Ovary (tissue), 9 donors: ENCODE results near the gene PIEZO1. TPM values are rescaled to one million over a fixed set of nuclear protein-coding genes. Genes with fewer than 3 reads are reported as not detected.
"Not testable (repeated sequence)": the region's sequence is repeated elsewhere in the genome, so short reads cannot be mapped to it uniquely, and the experiment has no call there.

Experiments used
- DNase-seq, 5 donors: peaks; one replicate each; pipeline ENCODE4 v3.0.0-alpha.2; 2019 to 2020
- H3K27ac ChIP-seq, 2 donors: fragments of 200-600 bp; one replicate each; pipeline versions ENCODE4 v1.5.1 to v1.8.0; 2019 to 2022
- H3K27me3 ChIP-seq: fragments of 200-600 bp; one replicate; pipeline ENCODE4 v1.8.0; 2022
- H3K36me3 ChIP-seq: fragments of 200-600 bp; sonication (generic); one replicate; pipeline ENCODE4 v1.5.1; 2019
- H3K4me1 ChIP-seq: one replicate; pipeline ENCODE4 v1.8.1; 2013; ENCODE audit warnings: mild to moderate bottlenecking, moderate library complexity; ENCODE audit not compliant: insufficient read depth
- H3K4me3 ChIP-seq: fragments of 200-600 bp; sonication (generic); one replicate; pipeline ENCODE4 v1.5.1; 2017
- H3K9me3 ChIP-seq, 2 donors: fragments of 200-600 bp in 1 of 2; sonication (generic) in 1 of 2; one replicate each; pipeline versions ENCODE4 v1.5.1 to v1.8.1; 2013 to 2019; ENCODE audit warnings: mild to moderate bottlenecking in 1 of 2, moderate library complexity in 1 of 2
- EP300 ChIP-seq: sonication (generic); formaldehyde crosslinking; IDR thresholded peaks from one replicate; pipeline ENCODE4 v1.6.1; 2017; ENCODE audit warnings: antibody characterized with exemption
- POLR2A ChIP-seq: fragments of 450-650 bp; IDR thresholded peaks from one replicate; pipeline ENCODE4 v1.6.1; 2017; ENCODE audit warnings: antibody characterized with exemption, mild to moderate bottlenecking, moderate library complexity
- WGBS, 3 donors: extraction: QIAGEN DNeasy Blood & Tissue Kit in 1 of 3; methylation state at CpG; one replicate each; pipeline versions ENCODE4 v1.1.5 to v1.1.7; 2013 to 2017; 5-methylcytosine and 5-hydroxymethylcytosine counted together
- intact Hi-C, 4 donors: fragments of 100-400 bp; cut with DNase I; formaldehyde crosslinking; loops; one replicate each; pipeline versions ENCODE4 v1.11.0 to v1.15.1; 2022 to 2023
- polyA plus RNA-seq, 2 donors: library from polyadenylated mRNA; stranded (reverse); fragments of 200-250 nt in 1 of 2; fragments of 350-450 nt in 1 of 2; fragmentation: Illumina TruSeq in 1 of 2; extraction: RNeasy Lipid Tissue Mini Kit (QIAGEN cat#74804) in 1 of 2; gene quantifications; one replicate each; pipeline ENCODE4 v1.2.3, GENCODE V29; 2013 to 2014
- total RNA-seq, 7 donors: library from RNA; depleted of rRNA in 2 of 7; stranded (reverse); fragments of >200 nt in 2 of 7; fragmentation: NEBNext Ultra II Directional in 3 of 7; extraction: Animal tissue kit (Norgen Biotek cat#: 25700) in 3 of 7; gene quantifications; one replicate each; pipeline versions ENCODE4 v1.1.0 to v1.2.4, GENCODE V29; 2016 to 2023
- TF ChIP-seq, protein P1 (sequence below), 3 donors: fragments of 450-650 bp in 2 of 3; fragments of 200-600 bp in 1 of 3; IDR thresholded peaks; one replicate each; pipeline versions ENCODE4 v1.5.1 to v1.8.0; 2016 to 2022; ENCODE audit warnings: antibody characterized with exemption in 3 of 3, mild to moderate bottlenecking in 1 of 3
- donor health status: DM: no; HTN: no; CAD: no; lungs with moderate emphysema.
- donor health status: DM: no; HTN: no; CAD: no.
- donor health status: Bipolar disorder and iron deficiency.
- donor health status: DM: yes; HTN: yes; CAD: no.
- donor health status: DM: no; HTN: no; CAD: no.
- donor health status: DM: yes; HTN: yes; CAD: no.

The PIEZO1 gene
- total and polyA plus RNA-seq, 9 donors = 13.0 to 93.5 (median 49.1) TPM

DNA sequence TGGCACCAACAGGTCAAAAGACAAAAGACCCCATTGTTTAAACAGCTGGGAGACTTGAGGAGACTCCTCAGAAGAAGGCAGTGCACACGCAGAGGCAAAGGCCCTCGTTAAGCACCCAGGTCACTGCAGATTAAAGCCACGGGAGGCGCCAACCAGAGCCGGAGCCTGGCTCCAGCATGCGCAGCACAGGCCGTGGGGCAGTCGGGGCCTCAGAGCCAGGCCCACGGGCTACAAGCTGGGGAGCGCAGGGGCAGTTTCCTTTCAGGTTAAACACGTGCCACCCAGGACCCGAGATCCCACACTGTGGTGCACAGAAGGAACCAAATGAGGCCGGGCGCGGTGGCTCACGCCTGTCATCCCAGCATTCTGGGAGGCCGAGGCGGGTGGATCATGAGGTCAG, 9.2 kb downstream of the PIEZO1 start:
- H3K9me3 ChIP-seq = no peaks in the 10 kb centered on the region
- no peak overlapping the region for H3K27ac ChIP-seq
- DNase-seq = no peak
- TF ChIP-seq, protein P1, sequence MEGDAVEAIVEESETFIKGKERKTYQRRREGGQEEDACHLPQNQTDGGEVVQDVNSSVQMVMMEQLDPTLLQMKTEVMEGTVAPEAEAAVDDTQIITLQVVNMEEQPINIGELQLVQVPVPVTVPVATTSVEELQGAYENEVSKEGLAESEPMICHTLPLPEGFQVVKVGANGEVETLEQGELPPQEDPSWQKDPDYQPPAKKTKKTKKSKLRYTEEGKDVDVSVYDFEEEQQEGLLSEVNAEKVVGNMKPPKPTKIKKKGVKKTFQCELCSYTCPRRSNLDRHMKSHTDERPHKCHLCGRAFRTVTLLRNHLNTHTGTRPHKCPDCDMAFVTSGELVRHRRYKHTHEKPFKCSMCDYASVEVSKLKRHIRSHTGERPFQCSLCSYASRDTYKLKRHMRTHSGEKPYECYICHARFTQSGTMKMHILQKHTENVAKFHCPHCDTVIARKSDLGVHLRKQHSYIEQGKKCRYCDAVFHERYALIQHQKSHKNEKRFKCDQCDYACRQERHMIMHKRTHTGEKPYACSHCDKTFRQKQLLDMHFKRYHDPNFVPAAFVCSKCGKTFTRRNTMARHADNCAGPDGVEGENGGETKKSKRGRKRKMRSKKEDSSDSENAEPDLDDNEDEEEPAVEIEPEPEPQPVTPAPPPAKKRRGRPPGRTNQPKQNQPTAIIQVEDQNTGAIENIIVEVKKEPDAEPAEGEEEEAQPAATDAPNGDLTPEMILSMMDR (IDR thresholded peaks at IDR 0.05) = no peak
- TF ChIP-seq EP300 = no peak
- no peak for TF ChIP-seq POLR2A
- peaks cover 44% of the 10 kb centered on the region for H3K4me1 ChIP-seq
- H3K4me3 ChIP-seq = no peak overlapping the region
- H3K27me3 ChIP-seq = no peaks in the 10 kb centered on the region
- no peaks in the 10 kb centered on the region for H3K36me3 ChIP-seq
- 90 to 92% (median 90%) methylated on average over 14 to 18 of the region's 18 CpGs for WGBS, 3 donors
- intact Hi-C loops = no loop called here

DNA sequence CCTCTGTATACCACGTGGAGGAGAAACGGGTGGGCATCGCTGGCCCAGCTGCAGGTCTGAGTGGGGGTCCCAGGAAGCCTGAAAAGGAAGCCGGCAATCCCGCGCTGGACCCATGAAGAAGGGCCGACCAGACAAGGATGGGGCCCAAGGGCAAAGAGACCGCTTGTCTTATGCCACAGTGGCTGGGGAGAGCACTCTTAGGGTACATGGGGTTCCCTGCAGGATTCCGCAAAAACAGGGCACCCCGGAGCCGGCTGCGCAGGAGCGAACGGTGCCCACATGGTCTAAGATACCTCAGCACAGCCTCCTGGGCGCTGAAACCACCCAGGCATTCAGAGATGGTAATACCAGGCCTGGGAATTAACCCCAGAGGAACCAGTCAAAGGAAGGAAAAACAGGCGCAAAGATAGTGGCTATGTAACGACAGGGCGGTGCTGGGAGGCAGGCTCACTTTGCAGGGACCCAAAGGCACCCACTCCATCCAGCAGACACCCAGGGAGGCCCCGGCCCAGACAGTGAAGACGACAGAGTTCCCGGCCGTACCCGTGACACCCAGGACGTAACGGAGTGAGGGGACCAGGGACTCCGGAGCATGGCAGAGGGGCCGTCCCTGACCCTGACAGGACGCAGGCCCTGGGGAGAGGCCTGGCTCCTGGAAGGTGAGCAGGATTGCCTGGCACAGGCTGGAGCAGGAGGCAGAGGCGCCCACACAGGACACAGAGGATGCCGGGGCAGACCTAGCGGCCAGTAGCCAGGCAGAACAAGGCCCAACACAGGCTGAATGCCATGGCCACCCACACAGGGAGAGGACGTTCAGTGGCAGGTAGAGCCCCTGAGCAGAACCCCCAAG, 10.3 kb downstream of the PIEZO1 start:
- intact Hi-C loops = no loop called here

DNA sequence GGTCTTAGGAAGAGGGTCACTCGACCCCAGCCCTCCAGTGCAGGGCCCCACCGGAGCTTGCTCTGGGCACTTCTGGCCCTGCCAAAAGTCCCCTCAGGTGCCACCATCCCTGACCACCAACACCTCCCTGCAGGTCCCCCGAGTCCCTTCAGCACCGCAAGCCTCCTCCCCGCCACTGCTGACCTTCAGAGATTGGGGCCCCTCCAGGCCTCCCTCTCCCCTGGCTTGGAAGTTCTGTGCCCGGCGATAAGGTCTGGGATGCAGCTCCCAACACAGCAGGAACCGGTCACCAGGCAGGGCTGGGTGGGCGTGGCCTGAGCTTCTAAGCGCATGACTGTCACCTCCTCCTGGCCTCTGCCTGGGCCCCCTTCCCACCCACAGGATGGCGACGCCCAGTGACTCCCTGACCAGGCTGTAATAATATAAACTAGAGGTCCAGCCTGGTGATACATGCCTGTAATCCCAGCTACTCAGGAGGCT, 11.2 kb downstream of the PIEZO1 start:
- DNase-seq = peak in 4 of 5 donors; percentile 64 to 71 (median 68)
- H3K4me1 ChIP-seq = peaks cover 39% of the 10 kb centered on the region
- WGBS, 3 donors = 12 to 53% (median 22%) methylated on average over 12 of the region's 12 CpGs
- H3K36me3 ChIP-seq = no peaks in the 10 kb centered on the region
- TF ChIP-seq, protein P1 (IDR thresholded peaks at IDR 0.05) = no peak
- TF ChIP-seq POLR2A (no peak), EP300 (no peak)
- H3K27ac ChIP-seq = peak overlapping the region in 1 of 2 donors; percentile 48
- no peaks in the 10 kb centered on the region for H3K27me3 ChIP-seq
- H3K9me3 ChIP-seq = no peaks in the 10 kb centered on the region
- intact Hi-C loops = no loop called here
- H3K4me3 ChIP-seq = no peak overlapping the region

More for the DNA sequence above, 10.3 kb downstream of the PIEZO1 start:
- 89 to 95% (median 94%) methylated on average over 32 of the region's 32 CpGs for WGBS, 3 donors
- H3K27ac ChIP-seq = no peak overlapping the region
- no peaks in the 10 kb centered on the region for H3K27me3 ChIP-seq
- H3K9me3 ChIP-seq = no peaks in the 10 kb centered on the region
- TF ChIP-seq EP300 = no peak
- TF ChIP-seq POLR2A = no peak
- TF ChIP-seq, protein P1 (IDR thresholded peaks at IDR 0.05) = no peak
- no peak for DNase-seq
- H3K36me3 ChIP-seq = no peaks in the 10 kb centered on the region
- no peak overlapping the region for H3K4me3 ChIP-seq
- peaks cover 41% of the 10 kb centered on the region for H3K4me1 ChIP-seq

DNA sequence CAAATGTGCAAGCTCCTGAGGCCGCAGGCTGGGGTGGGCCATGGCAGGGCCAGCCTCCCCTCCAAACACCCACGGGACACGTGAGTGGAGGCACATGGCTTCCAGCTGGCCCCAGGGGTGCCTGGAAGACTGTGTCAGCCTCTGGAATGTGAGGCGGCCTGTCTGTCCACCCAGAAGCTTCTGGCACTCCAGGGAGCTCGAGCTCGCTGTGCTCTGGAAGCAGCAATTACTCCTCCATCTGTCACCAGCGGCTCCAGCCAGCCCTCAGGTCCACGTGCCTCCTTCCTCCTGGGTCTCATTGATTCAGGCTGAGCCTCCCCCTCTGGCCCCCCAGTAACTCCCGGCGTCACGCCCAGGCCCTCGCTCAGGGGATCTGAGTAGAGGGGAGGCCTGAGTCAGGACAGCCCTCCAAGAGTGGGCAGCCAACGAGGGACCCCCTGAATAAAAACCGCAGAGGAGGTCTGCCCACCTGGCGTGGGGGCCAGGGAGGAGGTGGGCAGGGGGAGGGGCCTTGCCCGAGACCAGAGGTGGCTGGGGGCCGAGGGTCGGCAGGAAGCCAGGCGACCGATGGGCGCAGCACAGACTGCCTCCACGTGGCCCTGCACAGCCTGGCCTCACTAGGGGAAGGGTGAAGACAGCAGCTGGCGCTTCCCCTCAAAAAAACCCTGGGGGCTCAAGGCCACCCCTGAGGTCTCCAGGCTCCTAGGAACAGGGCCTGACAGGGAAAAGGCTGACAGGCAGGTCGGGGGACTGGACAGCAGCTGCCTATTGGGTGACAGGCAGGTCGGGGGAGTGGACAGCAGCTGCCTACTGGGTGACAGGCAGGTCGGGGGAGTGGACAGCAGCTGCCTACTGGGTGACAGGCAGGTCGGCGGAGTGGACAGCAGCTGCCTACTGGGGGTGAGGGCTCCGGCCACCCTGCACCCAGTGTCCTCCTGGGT, 11.9 kb downstream of the PIEZO1 start:
- Histone ChIP-seq H3K9me3 (no peaks in the 10 kb centered on the region), H3K27ac (peak overlapping the region; percentile 21 to 48), H3K36me3 (no peaks in the 10 kb centered on the region), H3K4me1 (peaks cover 44% of the 10 kb centered on the region), H3K27me3 (no peaks in the 10 kb centered on the region), H3K4me3 (no peak overlapping the region)
- whole genome bisulfite sequencing, 3 donors = 9 to 21% (median 15%) methylated on average over 27 to 29 of the region's 29 CpGs
- TF ChIP-seq EP300 = no peak
- TF ChIP-seq POLR2A = no peak
- TF ChIP-seq, protein P1 (IDR thresholded peaks at IDR 0.05) = no peak
- intact Hi-C loops = no loop called here
- peak; percentile 58 to 81 (median 75) for DNase-seq

DNA sequence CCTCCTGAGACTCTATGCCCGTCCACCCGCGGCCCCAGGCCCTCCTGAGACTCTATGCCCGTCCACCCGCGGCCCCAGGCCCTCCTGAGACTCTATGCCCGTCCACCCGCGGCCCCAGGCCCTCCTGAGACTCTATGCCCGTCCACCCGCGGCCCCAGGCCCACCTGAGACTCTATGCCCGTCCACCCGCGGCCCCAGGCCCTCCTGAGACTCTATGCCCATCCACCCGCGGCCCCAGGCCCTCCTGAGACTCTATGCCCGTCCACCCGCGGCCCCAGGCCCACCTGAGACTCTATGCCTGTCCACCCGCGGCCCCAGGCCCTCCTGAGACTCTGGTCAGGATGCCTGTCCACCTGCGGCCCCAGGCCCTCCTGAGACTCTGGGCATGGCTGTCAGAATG, 13.2 kb downstream of the PIEZO1 start:
- intact Hi-C loops, H3K27ac ChIP-seq: not testable (repeated sequence)
- WGBS, 3 donors = 80 to 98% (median 93%) methylated on average over 1 to 17 of the region's 23 CpGs

More for the DNA sequence above, 13.2 kb downstream of the PIEZO1 start:
- not testable (repeated sequence) for H3K9me3 ChIP-seq, H3K4me3 ChIP-seq, H3K27me3 ChIP-seq, H3K36me3 ChIP-seq, DNase-seq
- H3K4me1 ChIP-seq = peaks cover 52% of the 10 kb centered on the region
